ENCODE results near the gene TSC22D4.
"Not testable (repeated sequence)": the region's sequence is repeated elsewhere in the genome, so short reads cannot be mapped to it uniquely, and the experiment has no call there.

DNA sequence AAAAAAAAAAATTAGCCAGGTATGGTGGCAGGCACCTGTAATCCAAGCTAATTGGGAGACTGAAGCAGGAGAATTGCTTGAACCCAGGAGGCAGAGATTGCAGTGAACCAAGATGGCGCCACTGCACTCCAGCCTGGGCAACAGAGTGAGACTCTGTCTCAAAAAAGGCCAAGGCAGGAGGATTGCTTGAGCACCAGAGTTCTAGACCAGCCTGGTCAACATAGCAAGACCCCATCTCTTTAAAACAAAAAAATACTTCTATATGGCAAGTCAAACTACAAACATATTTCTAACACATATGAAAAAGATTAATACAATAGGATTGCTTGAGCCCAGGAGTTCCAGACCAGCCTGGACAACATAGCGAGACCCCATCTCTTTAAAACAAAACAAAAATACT, 21.7 kb upstream of the TSC22D4 start:
- TF ChIP-seq POLR2A (IDR thresholded peaks at IDR 0.05): not testable (repeated sequence)
- TF ChIP-seq, protein P1, sequence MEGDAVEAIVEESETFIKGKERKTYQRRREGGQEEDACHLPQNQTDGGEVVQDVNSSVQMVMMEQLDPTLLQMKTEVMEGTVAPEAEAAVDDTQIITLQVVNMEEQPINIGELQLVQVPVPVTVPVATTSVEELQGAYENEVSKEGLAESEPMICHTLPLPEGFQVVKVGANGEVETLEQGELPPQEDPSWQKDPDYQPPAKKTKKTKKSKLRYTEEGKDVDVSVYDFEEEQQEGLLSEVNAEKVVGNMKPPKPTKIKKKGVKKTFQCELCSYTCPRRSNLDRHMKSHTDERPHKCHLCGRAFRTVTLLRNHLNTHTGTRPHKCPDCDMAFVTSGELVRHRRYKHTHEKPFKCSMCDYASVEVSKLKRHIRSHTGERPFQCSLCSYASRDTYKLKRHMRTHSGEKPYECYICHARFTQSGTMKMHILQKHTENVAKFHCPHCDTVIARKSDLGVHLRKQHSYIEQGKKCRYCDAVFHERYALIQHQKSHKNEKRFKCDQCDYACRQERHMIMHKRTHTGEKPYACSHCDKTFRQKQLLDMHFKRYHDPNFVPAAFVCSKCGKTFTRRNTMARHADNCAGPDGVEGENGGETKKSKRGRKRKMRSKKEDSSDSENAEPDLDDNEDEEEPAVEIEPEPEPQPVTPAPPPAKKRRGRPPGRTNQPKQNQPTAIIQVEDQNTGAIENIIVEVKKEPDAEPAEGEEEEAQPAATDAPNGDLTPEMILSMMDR (IDR thresholded peaks at IDR 0.05): not testable (repeated sequence)

Measured in lower leg skin (tissue), 3 donors.